HepG2 (cell line): Measurements from ENCODE around the gene KXD1. TPM values are rescaled to one million over a fixed set of nuclear protein-coding genes. Genes with fewer than 3 reads are reported as not detected.

ENCODE experiments used
- CENPX ChIP-seq: sonication (generic); formaldehyde crosslinking; IDR thresholded peaks from 2 replicates; pipeline ENCODE4 v1.9.0; 2021; ENCODE audit warnings: mild to moderate bottlenecking, missing genetic modification reagents, moderate library complexity
- HIC2 ChIP-seq: sonication (generic); formaldehyde crosslinking; IDR thresholded peaks from 2 replicates; pipeline ENCODE4 v1.9.0; 2022; ENCODE audit warnings: low read depth, missing genetic modification reagents
- MED1 ChIP-seq: sonication (generic); formaldehyde crosslinking; IDR thresholded peaks from 2 replicates; pipeline ENCODE4 v1.4.0; 2020; ENCODE audit warnings: missing genetic modification reagents
- NFKB2 ChIP-seq: sonication (generic); formaldehyde crosslinking; IDR thresholded peaks from 2 replicates; pipeline ENCODE4 v1.4.0; 2020; ENCODE audit warnings: missing genetic modification reagents, borderline replicate concordance
- PITX1 ChIP-seq: sonication (generic); formaldehyde crosslinking; IDR thresholded peaks from 2 replicates; pipeline ENCODE4 v1.5.1; 2020; ENCODE audit warnings: mild to moderate bottlenecking, missing genetic modification reagents
- REL ChIP-seq: sonication (generic); formaldehyde crosslinking; conservative IDR thresholded peaks from 2 replicates; pipeline ENCODE4 v1.8.0; 2022; ENCODE audit warnings: mild to moderate bottlenecking, missing genetic modification reagents, moderate library complexity
- RXRA ChIP-seq: sonication (generic); formaldehyde crosslinking; IDR thresholded peaks from 2 replicates; pipeline ENCODE4 v1.5.1; 2020; ENCODE audit warnings: missing genetic modification reagents
- ZNF142 ChIP-seq: sonication (generic); formaldehyde crosslinking; IDR thresholded peaks from 2 replicates; pipeline ENCODE4 v1.4.0; 2020; ENCODE audit warnings: missing genetic modification reagents
- ZNF275 ChIP-seq: sonication (generic); formaldehyde crosslinking; IDR thresholded peaks from 2 replicates; pipeline ENCODE4 v1.8.0; 2022; ENCODE audit warnings: missing genetic modification reagents, mild to moderate bottlenecking, inconsistent platforms, borderline replicate concordance
- ZNF430 ChIP-seq: sonication (generic); formaldehyde crosslinking; IDR thresholded peaks from 2 replicates; pipeline ENCODE4 v1.9.0; 2021; ENCODE audit warnings: mild to moderate bottlenecking, missing genetic modification reagents
- ZNF556 ChIP-seq: sonication (generic); formaldehyde crosslinking; IDR thresholded peaks from 2 replicates; pipeline ENCODE4 v1.4.0; 2020; ENCODE audit warnings: mild to moderate bottlenecking, missing genetic modification reagents, borderline replicate concordance
- ZNF614 ChIP-seq: IDR thresholded peaks from 2 replicates; pipeline ENCODE4 v1.6.1; 2018; ENCODE audit warnings: missing biosample characterization, missing genetic modification reagents, inconsistent platforms, borderline replicate concordance
- ZNF652 ChIP-seq: IDR thresholded peaks from 2 replicates; pipeline ENCODE4 v1.6.1; 2016; ENCODE audit warnings: low read depth, borderline replicate concordance
- ZNF780A ChIP-seq: sonication (generic); formaldehyde crosslinking; IDR thresholded peaks from 2 replicates; pipeline ENCODE4 v1.8.0; 2022; ENCODE audit warnings: mild to moderate bottlenecking, missing genetic modification reagents, moderate library complexity
- ZNF788 ChIP-seq: sonication (generic); formaldehyde crosslinking; IDR thresholded peaks from 2 replicates; pipeline ENCODE4 v1.5.0; 2020; ENCODE audit warnings: mild to moderate bottlenecking, missing genetic modification reagents, borderline replicate concordance
- ZNF790 ChIP-seq: sonication (generic); formaldehyde crosslinking; IDR thresholded peaks from 2 replicates; pipeline ENCODE4 v1.8.0; 2022; ENCODE audit warnings: missing genetic modification reagents, mild to moderate bottlenecking, borderline replicate concordance
- polyA plus RNA-seq, 8 experiments: library from polyadenylated mRNA; depleted of rRNA in 3 of 8; stranded (reverse) in 7 of 8; unstranded in 1 of 8; fragments of >200 nt; fragmentation: Illumina TruSeq in 4 of 8; extraction: Trizol in 4 of 8; gene quantifications; 2 replicates each; pipeline versions ENCODE4 v1.2.1 to v1.2.3, GENCODE V29; 2011 to 2016; ENCODE audit warnings: low read depth in 4 of 8, missing spikeins in 1 of 8, mixed read lengths in 1 of 8; ENCODE audit not compliant: insufficient read depth in 1 of 8
- total RNA-seq, 5 experiments: library from RNA; depleted of rRNA; stranded (reverse); fragments of >200 nt; fragmentation: Illumina TruSeq; extraction: Trizol; gene quantifications; 2 replicates each; pipeline ENCODE4 v1.2.3, GENCODE V29; 2016; ENCODE audit warnings: low read depth in 1 of 5
- TF ChIP-seq, protein P1 (sequence below): sonication (generic); formaldehyde crosslinking; IDR thresholded peaks from 2 replicates; pipeline ENCODE4 v1.4.0; 2020; ENCODE audit warnings: missing genetic modification reagents
- TF ChIP-seq, protein P2 (sequence below): sonication (generic); formaldehyde crosslinking; IDR thresholded peaks from 2 replicates; pipeline ENCODE4 v1.4.0; 2020; ENCODE audit warnings: missing genetic modification reagents

Gene KXD1
- total and polyA plus RNA-seq, 2 of the 13 experiments (the other 11 are each of a cell fraction or from before 2014, with no cell fraction given), result 44.6 to 143 TPM

DNA sequence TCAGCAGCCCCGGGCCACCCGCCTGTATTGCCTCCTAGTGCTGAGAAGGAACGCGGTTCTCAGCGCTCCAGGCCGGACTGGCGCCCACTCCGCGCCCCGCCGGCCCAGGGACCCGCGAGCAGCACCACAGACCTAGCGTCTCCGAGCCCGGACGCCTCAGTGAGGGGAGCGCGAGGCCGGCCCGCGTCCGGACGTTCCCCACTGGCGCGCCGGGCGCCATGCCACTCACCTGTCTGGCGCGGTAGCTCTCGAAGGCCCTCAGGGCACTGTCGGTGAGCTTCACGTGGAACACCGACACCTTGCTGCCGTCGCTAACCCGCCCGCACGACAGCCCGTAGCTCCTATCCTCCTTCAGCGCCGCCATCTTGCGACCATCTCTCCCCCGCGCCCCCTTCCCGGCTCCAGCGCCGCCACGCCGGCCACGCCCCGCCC is 36.0 kb upstream of the KXD1 start, which contains the start of gene ELL (continued):
- TF ChIP-seq ZNF142 (peak; percentile 67; the same call in 1 of the 2 replicates), HIC2 (CRISPR knock-in tag) (no peak), ZNF790 (CRISPR knock-in tag) (peak; percentile 45; the same call in 1 of the 2 replicates), ZNF556 (CRISPR knock-in tag) (0 out of 2 replicates have a peak, but pooled peaks have one; percentile 57), CENPX (no peak), MED1 (CRISPR knock-in tag) (peak; percentile 46; the same call in 1 of the 2 replicates), ZNF275 (0 out of 2 replicates have a peak, but pooled peaks have one; percentile 55), NFKB2 (CRISPR knock-in tag) (peak; percentile 73; the same call in 1 of the 2 replicates), ZNF652 (CRISPR knock-in tag) (no peak), ZNF430 (CRISPR knock-in tag) (peak; percentile 80; the same call in 1 of the 2 replicates), ZNF788 (CRISPR knock-in tag) (peak; percentile 8; the same call in 1 of the 2 replicates), ZNF614 (no peak), RXRA (CRISPR knock-in tag) (peak; percentile 31; the same call in 1 of the 2 replicates), ZNF780A (0 out of 2 replicates have a peak, but pooled peaks have one; percentile 44), PITX1 (CRISPR knock-in tag) (no peak), REL (0 out of 2 replicates have a peak, but pooled peaks have one; percentile 49)
- TF ChIP-seq, protein P1, sequence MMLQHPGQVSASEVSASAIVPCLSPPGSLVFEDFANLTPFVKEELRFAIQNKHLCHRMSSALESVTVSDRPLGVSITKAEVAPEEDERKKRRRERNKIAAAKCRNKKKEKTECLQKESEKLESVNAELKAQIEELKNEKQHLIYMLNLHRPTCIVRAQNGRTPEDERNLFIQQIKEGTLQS (CRISPR knock-in tag), result no peak
- TF ChIP-seq, protein P2, sequence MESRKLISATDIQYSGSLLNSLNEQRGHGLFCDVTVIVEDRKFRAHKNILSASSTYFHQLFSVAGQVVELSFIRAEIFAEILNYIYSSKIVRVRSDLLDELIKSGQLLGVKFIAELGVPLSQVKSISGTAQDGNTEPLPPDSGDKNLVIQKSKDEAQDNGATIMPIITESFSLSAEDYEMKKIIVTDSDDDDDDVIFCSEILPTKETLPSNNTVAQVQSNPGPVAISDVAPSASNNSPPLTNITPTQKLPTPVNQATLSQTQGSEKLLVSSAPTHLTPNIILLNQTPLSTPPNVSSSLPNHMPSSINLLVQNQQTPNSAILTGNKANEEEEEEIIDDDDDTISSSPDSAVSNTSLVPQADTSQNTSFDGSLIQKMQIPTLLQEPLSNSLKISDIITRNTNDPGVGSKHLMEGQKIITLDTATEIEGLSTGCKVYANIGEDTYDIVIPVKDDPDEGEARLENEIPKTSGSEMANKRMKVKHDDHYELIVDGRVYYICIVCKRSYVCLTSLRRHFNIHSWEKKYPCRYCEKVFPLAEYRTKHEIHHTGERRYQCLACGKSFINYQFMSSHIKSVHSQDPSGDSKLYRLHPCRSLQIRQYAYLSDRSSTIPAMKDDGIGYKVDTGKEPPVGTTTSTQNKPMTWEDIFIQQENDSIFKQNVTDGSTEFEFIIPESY, result 0 out of 2 replicates have a peak, but pooled peaks have one; percentile 11
